22Rv1 (cell line): Measurements from ENCODE around the gene BRD7.

ENCODE experiments used
- H3K27ac ChIP-seq: fragments of 450-650 bp; 2 replicates; pipeline ENCODE4 v1.5.1; 2017
- CTCF ChIP-seq: fragments of 450-650 bp; IDR thresholded peaks from 2 replicates; pipeline ENCODE4 v1.5.1; 2017; ENCODE audit warnings: mild to moderate bottlenecking
- ZFX ChIP-seq: fragments of 450-650 bp; IDR thresholded peaks from 2 replicates; pipeline ENCODE4 v1.6.1; 2017; ENCODE audit warnings: antibody characterized with exemption, borderline replicate concordance

The BRD7 gene

DNA sequence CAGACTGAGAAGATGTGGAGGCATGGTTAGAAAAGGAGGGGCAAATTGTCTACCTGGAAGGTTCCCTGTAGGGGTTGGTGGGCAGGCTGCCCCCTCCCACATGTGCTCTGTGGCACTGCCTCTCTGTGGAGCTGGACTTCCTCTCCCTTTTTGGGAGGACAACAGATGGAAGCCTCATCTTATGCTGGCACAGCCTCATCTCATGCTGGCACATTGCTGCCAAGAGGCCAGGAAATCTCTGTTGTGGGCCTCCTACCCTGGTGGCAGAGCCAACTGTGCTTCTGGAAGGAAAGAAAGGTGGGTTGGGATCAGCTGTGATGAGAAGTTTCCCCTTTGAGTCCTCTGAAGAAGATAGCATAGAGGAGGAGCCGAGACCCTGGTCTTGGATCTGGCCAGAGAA, 19.7 kb upstream of the BRD7 start:
- TF ChIP-seq ZFX, result no peak
- no peak for TF ChIP-seq CTCF
- no peak overlapping the region for H3K27ac ChIP-seq

DNA sequence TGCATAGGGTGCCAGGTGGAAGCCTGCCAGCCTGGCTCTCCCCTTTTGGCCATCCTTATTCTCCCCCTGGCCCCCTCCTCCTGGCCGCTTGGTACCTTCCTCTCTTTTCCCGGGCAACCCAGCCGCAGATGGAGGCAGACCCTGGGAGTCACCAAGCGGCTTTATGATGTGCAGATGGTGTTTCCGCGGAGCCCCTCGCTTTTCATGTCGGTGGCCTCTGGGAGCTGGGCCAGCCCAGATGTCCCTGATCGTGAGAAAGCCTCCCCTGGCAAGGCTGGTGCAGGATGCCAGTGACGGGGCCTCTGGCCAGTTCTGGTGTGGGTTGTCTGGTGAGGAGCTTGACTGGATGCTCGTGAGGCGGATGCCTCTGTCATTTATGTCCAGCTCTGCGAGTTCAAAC, 18.0 kb upstream of the BRD7 start:
- no peak overlapping the region for H3K27ac ChIP-seq
- TF ChIP-seq ZFX, result no peak
- no peak for TF ChIP-seq CTCF

- no peak overlapping the region for H3K27ac ChIP-seq
- TF ChIP-seq ZFX, result no peak
- TF ChIP-seq CTCF, result no peak
These were observed 17.4 kb upstream of the BRD7 start for GRCh38 chr16:50386139-50386538.

- TF ChIP-seq CTCF (no peak), ZFX (no peak)
- no peak overlapping the region for H3K27ac ChIP-seq
These were observed 15.8 kb upstream of the BRD7 start for GRCh38 chr16:50384500-50385135.

DNA sequence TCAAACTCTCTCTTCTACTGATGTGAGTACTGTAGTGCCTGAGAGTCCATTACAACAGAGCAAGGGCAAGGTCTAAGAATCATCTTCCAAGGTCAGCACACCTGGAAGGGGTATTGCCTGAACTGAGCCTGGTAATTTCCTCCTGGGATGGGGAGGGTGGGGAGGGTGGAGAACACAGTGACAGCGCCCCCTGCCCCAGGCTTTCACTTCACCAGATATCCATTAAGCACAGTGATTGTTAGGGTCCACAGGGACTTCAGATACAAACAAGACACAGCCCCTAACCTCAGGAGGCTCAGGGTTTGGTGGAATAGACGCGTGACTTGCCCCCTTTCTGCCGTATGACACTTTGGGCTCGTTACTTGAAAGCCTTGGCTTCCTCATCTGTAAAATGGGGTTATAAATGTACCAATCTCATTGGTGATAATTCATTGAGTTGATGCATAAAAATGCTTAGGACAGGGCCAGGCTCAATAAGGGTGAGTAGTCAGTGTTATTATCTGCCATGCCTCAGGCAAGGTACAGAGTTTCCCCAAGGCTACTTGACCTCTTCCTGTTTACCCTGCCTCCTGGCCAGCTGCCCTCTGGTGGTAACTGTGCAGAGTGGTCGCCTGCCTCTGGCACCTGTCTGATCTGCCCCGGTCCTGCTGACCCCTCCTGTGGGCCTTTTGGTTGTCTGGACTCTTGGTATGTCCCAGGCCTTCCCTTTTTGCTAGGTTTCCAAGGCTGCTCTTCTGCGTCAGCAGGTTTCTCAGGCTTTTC, 13.1 kb upstream of the BRD7 start:
- TF ChIP-seq ZFX (no peak), CTCF (no peak)
- H3K27ac ChIP-seq, result no peak overlapping the region

DNA sequence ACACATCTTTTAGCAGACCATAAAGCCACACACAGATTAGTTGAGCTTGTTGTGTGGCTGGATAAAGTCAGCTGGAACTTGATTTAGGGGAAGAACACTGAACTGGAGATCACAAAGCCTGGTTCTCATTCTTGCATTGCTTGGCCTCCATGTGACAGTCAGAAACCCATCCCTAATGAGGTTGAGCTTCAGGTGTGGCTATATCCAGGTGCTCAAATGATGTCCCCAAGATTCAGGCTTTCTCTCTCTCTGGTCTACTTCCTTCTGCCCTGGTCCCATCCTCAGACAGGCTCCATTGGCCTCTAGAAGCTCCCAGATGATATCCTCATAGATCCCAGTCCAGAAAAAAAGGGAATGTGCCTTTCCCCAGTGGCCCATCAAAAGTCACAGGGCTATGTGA, 9.6 kb upstream of the BRD7 start:
- TF ChIP-seq CTCF, result no peak
- no peak for TF ChIP-seq ZFX
- no peak overlapping the region for H3K27ac ChIP-seq

DNA sequence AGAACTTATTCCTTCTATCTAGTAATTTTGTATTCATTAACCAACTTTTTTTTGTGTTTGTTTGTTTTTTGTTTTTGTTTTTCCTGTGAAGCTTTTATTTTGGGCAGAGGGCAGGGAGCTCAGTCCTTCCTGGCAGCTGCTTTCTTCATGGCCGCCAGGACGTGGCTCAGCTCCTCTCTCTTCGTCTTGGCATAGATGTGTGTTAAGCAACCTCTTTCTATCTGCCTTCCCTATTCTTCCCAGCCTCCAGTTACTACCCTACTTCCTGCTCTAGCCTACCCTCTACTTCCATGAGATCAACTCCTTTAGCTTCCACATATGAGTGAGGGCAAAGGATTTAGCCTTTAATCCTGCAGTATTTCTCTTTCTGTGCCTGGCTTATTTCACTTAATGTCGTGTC, 8.2 kb upstream of the BRD7 start:
- H3K27ac ChIP-seq, result no peak overlapping the region
- TF ChIP-seq ZFX, result no peak
- TF ChIP-seq CTCF, result no peak
